MV-4-11 (cell line): ENCODE data around the gene NUDT16.
A peak's percentile ranks its signal among the peaks of the same experiment; 100 is the strongest.

Experiments
- DNase-seq: peaks from one replicate; lab custom pipeline; 2025; lab: John Stamatoyannopoulos, UW

Gene NUDT16

DNA sequence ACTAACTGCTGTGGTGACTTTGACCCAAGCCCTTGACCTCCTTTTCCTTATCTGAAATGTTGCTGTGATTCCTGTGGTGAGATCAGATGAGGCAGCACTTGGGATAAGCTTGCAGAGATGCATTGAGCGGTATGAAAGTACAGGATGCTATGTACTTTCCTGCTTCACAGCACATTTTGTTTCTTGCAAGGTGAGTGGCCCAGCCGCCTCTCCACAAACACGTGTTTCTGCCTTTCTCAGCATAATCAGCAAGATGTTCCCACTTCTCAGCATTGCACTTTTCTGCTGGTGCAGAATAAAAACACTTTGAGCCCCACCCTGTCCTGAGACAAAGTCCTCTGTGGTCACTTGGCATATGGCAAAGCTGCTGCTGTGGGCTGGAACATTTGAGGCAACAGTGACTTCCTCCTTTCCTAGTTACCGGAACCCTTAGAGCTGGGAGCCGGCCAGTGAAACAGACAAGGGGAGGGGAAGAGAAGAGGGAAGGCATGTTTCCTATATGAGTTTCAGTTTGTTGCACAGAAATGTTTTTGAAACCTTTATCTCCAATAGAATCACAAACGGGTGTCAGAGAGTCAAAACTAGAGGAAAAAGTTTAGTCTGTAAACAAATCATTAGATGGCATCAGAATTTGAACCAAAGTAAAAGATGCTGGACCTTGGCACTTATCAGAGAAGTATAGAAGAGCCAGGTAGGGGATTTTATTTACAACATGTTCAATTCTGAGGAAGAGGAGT is 5.0 kb downstream of the NUDT16 start:
- DNase-seq = peak; percentile 95

GRCh38 chr3:131387796-131388489 is 6.4 kb downstream of the NUDT16 start:
- peak; percentile 13 for DNase-seq

GRCh38 chr3:131388490-131388799 is 6.9 kb downstream of the NUDT16 start:
- no peak for DNase-seq

- DNase-seq = no peak
Measured at GRCh38 chr3:131390331-131390730, 8.8 kb downstream of the NUDT16 start.

DNA sequence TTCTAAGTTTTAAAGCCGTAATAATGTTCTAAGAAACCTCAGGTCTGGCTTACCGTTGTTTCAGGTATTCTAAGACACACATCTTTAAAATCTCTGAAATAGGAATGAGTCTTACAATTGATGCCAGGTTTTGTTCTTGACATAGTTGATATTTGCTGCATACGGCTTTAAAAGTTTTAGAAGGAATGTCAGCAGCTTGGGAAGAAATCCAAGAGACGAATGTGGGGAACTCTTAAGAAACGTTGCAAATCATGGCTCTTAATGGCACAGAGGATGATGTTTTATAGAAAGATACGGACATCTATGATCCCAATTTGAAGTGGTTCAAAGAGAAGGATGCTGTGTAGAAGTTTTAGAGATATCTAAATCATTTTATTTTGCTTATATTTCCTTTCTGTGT is 11.5 kb downstream of the NUDT16 start:
- DNase-seq = no peak

GRCh38 chr3:131393868-131394267 is 12.3 kb downstream of the NUDT16 start:
- DNase-seq = no peak

DNA sequence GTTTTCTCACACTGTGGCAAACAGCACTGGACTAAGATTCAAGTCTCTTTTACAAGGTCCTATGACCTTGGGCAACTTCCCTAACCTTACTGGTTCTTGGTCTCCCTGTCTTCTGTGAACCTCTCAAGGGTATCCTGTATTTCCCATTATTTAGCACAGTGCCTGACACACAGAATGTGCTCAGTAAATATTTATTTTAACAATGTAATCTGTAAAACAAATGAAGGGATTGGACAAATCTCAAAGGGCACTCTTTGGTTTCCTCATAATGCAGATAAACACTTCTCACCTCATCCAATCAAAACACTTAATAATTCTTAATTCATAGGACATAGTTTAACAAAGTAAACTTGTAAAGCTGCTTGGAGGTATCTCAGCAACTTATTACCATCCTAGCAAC is 12.8 kb downstream of the NUDT16 start:
- DNase-seq = no peak

- DNase-seq = no peak
Measured at GRCh38 chr3:131396170-131396569, 14.6 kb downstream of the NUDT16 start.

DNA sequence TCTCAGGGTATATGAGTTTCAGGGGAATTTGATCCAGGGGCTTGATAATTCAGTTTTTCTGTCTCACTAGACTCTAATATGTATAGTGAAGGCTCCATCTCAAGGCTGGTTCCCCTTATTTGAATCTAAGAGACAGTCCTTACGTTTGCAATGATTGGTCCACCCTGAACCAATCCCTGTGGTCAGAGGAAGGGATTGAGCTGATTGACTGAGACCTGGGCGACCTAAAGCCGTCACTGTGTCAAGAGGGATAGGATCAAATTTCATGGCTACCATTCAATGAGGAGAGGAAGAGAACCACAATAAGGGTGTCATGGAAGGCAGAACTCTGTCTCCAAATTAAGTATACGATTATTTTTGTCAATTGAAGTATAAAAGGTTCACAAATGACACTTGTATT is 16.3 kb downstream of the NUDT16 start:
- DNase-seq = no peak

DNA sequence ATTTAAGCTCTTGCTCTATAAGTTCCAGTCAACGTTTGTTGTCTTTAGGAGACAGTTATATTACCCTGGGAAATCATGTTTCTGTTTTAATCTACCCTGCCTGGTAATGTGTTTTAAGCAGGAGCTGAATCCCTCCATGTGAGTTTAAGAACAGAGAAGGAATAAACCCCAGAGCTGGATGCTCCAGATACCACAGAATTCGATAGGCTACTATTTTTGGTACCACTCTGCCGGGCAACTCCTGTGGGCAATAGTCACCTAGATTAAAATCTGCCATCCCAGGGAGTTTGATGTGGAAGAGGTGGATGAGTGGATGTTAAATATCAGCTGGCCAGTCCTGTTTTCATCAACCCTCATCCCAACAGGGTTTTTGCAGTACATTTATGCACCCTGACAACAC is 20.4 kb downstream of the NUDT16 start:
- DNase-seq = no peak

DNA sequence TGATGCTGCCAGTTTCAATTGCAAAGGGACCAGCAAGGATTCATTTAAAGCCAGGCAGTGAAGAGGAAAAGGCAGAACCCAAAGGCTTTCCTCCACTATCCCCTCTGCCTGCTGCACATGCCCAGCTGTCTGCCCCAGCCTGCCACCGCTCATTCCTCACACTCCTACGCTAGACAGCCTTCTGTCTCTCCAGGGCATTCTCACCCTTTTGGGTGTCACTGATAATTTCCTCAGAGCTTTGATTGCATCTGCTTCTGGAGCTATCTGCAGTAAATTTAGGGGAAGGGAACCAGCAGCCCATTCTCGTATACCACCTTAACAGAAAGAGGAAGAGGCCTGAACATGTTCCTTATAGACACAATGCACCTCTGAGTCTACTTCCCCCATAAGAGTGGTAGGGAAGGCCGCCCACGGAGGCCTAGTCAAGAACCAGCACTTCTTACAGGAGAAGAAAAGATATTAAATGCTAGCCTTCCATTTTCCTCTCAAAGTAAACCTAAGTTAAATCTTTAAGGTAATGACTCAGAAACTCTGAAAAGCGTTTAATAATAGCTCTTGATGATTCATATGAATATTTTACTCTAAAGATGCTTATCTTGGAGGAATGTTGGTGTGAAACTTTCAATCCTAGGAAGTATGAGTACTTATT is 20.9 kb downstream of the NUDT16 start:
- peak; percentile 66 for DNase-seq

DNA sequence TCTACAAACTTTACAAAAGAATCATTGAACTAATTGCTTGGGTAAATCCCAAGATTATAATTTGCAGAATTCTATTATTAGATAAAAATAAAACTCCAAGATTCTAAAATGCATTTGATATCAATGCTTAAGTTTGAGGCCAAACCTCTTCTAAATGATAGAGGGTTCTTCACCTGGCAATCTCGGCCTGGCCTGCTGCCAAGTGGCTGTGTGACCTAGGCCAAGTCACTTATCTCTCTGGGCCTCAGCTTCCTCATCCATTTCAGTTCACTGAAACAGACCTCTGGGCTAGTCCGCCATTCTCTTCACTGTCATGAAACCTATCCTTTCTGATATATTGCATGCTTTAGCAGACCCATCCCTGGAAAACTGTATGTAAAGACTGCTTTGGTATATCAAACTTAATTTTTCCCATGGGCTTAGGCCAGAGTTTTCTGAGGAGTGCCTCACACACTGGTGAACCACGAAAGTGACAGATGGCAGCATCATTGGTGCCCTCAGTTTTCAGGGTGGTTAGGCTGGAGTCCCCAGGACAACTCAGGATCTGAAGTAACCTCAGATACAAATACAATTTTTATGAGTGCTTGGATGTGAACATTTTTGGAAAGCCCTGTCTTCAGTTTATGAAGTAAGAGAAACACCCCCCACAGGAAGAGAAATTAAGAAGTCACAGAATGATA is 21.8 kb downstream of the NUDT16 start:
- no peak for DNase-seq

DNA sequence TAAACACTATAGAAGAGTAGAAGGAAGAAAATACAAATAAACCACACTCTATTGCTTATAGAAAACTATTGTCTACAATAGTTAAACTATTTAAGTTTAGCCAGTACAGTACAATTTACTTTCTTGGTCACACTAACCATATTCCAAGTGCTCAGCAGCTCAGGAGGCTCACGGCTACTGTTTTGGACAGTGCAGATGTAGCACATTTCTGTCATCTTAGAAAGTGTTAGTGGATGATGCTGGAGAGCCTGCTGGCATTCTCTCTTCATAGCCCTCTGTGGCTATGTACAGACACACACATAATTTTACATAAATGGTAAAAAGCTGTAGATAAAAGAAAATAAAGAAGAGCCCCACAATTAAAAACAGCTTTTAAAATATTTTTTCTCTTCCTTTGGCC is 23.8 kb downstream of the NUDT16 start:
- DNase-seq = no peak

DNA sequence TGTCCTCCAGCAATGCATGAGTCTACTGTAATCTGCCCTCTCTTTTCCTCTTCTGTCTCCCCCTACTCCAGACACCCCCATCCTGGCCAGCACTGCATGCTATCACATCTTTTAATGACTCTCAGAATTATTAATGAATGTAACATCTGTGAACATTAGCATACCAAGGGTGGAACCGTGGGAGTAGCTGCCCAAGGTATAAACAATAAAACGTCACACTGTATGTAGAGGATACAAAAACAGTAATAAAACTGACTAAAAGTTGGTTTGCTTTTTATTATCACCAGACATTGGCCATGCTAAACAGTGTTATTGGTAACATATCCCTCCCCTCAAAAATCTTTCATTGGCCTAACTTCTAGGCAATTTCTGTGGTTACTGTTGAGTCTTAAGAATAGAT is 24.7 kb downstream of the NUDT16 start:
- DNase-seq = no peak

DNA sequence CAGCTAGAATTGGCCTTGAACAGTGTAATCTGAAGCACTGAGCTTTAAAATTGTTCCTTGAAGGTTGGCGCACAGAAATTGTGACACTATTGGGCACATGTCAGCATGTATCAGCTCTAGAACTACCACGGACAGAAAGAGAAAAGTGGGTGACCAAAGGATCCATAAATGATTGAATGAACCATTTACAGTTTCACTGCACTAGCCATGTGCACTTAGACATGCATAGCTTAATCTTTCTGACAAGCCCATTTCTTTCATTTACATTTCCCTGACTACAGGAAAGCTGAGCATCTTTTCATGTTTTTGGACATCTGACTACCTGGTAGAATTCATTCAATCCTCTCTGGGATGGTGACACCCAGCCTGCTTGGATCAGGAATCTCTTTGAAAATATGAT is 36.2 kb downstream of the NUDT16 start:
- DNase-seq = no peak

- DNase-seq = no peak
Measured at GRCh38 chr3:131421301-131421700, 39.7 kb downstream of the NUDT16 start.

GRCh38 chr3:131421957-131422498 is 40.5 kb downstream of the NUDT16 start:
- DNase-seq = peak; percentile 36

- DNase-seq = no peak
Measured at GRCh38 chr3:131427226-131427625, 45.7 kb downstream of the NUDT16 start.

DNA sequence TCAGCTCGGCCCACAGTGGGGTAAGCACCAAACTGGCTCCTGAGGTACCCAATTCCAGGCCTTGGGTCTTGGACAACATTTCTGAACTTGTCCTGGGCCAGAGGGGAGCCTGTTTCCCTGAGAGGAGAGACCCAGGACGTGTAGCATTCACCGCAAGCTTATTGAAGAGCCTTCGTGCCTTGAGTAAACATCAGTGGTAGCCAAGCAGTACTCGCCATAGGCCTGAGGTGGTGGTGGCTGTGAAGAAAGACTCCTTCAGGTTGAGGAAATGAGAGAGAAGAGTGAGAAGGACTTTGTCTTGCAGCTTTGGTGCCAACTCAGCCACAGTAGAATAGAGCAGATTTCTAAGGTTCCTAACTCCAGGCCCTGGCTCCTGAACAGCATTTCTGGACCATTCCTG is 50.2 kb downstream of the NUDT16 start:
- no peak for DNase-seq

DNA sequence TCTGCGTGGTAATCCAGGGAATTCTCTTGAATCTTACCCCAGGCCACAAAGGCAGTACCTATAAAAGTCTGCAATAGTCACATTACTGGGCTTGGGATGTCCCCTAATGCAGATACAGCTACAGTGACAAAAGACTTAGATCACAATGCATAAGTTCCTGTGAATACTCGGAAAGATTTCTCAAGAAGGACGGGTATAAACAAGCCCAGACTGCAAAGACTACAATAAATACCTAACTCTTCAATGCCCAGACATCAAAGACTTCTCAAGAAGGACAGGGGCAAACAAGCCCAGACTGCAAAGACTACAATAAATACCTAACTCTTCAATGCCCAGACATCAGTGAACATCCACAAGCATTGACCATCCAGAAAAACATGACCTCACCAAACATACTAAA is 50.9 kb downstream of the NUDT16 start:
- DNase-seq = no peak

GRCh38 chr3:131435000-131435399 is 53.4 kb downstream of the NUDT16 start:
- no peak for DNase-seq
